Astrocyte (in vitro differentiated cells and primary cell): ENCODE measurements around the gene ADRA2B.

ENCODE experiments used
- EZH2 ChIP-seq: IDR thresholded peaks from 2 replicates; pipeline ENCODE4 v1.6.1; 2012; ENCODE audit warnings: mild to moderate bottlenecking, low read length, inconsistent platforms; ENCODE audit not compliant: insufficient read depth
- TF ChIP-seq, protein P1 (sequence below): IDR thresholded peaks from 2 replicates; pipeline ENCODE4 v1.5.1; 2011; ENCODE audit warnings: low read depth, mild to moderate bottlenecking, inconsistent platforms, low read length, moderate library complexity; ENCODE audit not compliant: insufficient read depth

DNA sequence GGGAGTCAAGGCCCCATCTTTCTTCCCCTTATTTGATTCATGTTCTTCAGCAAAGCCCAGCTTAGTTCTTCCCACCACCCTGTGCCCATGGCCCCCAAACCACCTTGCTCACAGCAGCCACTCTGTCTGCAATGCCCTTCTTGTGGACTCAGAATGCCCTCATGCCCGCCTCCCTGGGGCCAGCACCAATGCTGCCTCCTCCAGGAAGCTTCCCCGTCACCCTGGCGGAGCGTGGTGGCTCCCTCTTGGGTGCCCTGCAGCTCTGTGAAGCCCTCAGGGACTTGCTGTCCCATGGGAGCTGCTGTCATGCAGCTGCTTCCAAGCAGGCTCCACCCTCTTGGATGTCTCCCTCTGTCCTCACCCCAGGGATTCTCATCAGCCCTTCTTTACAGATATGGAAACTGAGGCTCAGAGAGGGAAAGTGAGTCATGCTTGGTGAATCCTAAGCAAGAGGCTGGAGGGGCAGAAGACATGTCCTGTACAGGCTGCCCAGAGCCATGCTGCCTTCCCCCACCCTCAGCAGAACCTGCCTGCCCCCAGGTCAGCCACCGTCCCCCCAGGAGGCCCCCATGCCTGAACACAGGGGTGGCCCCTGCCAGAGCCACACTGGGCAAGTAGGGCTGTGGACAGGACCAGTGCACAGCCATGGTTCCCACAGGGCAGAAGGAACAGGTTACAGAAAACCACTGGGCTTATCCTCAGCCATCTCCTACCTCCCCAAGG lies 40.7 kb upstream of the ADRA2B start:
- TF ChIP-seq, protein P1, sequence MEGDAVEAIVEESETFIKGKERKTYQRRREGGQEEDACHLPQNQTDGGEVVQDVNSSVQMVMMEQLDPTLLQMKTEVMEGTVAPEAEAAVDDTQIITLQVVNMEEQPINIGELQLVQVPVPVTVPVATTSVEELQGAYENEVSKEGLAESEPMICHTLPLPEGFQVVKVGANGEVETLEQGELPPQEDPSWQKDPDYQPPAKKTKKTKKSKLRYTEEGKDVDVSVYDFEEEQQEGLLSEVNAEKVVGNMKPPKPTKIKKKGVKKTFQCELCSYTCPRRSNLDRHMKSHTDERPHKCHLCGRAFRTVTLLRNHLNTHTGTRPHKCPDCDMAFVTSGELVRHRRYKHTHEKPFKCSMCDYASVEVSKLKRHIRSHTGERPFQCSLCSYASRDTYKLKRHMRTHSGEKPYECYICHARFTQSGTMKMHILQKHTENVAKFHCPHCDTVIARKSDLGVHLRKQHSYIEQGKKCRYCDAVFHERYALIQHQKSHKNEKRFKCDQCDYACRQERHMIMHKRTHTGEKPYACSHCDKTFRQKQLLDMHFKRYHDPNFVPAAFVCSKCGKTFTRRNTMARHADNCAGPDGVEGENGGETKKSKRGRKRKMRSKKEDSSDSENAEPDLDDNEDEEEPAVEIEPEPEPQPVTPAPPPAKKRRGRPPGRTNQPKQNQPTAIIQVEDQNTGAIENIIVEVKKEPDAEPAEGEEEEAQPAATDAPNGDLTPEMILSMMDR, result no peak
- no peak for TF ChIP-seq EZH2
